A204.1 (cell line): ENCODE measurements around the gene AGAP1.

ENCODE experiments used
- FAIRE-seq: peaks from 2 replicates; lab custom pipeline; 2012; peaks lifted over from hg19 to GRCh38; lab: Jason Lieb, UNC

The AGAP1 gene

DNA sequence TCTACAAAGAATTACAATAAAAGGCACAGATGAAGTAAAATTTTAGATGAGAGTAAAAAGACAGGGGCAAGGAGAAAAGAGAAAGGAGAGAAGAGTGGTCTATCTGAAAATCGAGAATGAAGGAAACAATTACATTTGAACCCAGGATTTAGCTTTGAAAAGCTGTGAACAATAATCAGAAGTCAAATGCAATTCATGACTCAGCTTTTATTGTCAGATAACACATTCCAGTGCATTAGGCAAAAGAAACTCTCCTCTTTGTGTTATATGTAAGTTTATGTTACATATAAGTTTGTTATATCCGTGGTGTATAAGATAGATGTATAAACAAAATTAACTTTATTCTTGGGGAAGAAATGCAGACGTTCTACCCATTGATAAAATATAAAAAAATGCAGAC is 389.8 kb downstream of the AGAP1 start:
- FAIRE-seq: no peak

DNA sequence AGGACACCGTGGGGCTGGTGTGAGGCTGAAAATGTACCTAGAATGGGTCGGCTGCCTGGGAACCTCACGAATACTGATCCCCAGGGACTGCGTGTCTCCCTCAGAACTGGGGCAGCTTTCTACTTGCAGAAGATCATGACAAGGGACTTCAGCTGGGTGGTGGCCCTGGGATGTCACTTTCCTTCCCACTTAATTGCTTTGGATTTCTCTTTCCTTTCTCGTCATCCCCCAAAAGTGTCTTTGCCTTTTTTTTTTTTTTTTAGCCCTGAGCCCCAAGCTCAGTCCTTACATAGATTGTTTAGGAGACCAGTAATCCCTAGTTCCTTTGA is 395.4 kb downstream of the AGAP1 start:
- no peak for FAIRE-seq

DNA sequence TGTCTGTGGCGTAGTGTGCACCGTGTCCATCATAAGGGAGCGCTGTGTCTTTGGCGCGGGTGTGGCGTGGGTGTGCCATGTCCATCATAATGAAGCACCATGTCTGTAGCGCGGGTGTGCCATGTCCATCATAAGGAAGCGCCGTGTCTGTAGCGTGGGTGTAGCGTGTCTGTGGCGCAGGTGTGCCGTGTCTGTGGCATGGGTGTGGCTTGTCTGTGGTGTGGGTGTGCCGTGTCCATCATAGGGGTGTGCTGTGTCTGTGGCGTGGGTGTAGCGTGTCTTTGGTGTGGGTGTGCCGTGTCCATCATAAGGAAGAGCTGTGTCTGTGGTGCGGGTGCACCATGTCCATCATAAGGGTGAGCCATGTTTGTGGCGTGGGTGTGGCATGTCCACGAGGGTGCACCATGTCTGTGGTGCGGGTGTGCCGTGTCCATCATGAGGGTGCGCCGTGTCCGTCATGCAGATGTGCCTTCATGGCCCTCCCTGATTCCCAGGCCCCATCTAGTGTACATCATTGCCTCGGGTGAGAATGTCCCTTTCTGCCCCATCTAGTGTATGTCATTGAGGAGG is 399.4 kb downstream of the AGAP1 start:
- FAIRE-seq: no peak

DNA sequence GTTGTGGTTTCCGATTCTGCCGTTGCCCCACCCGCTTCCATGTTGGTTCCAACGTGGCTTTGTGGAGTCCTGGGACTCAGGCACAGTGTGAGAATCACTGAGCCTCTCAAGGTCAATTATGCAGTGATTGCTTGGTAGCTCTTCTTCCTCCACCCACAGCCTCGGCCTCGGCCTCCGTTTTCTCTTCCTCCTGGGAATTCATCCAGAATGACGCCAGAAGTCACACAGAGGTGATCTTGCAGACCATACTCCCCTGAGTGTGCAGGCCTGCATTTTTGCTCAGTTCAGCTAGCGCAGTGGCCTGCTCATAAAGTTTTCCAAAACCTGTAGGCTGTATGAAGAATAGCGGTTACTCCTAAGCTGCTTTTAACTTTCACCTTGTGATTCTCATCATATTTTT is 401.0 kb downstream of the AGAP1 start:
- FAIRE-seq: no peak

DNA sequence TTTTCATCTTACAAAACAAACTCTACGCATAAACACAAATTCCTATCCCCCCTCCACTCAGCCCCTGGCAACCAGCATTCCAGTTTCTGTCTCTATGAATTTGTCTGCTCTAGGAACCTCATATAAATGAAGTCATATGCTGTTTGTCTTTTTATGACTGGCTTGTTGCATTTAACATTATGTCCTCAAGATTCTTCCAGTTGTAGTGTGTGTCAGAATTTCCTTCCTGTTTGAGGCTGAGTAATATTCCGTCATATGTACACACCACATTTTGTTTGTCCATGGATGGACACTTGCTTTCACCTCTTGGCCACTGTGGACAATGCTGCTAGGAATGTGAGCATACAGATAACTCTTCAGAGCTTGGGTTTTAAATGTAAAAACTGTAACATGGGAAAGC is 402.2 kb downstream of the AGAP1 start:
- FAIRE-seq: no peak

DNA sequence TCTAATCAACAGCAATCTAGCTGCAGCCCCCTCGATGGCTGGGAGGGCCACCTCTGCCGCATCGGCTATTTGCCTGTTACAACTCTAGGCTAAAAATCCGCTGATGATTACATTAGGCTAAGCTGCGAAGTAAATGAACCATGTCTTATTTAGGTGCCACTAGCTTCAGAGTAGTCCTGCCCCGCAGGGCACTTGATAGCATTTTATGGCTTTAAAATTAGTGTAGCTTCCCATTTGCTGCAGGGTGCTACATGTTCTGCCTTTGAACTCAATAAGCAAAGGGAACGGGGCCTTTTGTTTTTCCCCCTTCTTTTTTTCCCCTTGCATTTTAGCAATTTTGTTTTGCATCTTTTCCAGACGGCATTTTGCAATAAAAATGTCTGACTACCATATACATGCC is 404.1 kb downstream of the AGAP1 start:
- FAIRE-seq: no peak

DNA sequence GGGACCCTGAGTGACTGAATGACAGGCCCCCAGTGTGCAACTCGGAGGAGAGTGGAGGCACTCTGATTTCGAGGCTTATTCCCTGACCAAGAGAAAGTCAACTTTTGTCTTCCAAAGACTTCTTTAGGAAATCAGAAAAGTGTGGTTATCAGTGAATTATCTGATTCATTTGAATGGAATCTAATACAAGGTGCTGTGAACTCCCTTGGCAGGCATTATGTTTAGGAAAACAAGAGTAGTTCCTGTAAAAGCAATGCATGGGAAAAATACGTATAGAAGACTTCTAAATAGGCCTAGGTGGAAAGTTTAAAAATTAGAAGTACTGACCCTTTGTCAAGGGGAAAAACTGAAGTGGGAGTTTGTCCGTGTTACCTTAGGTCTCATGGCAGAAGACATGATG is 404.9 kb downstream of the AGAP1 start:
- no peak for FAIRE-seq

DNA sequence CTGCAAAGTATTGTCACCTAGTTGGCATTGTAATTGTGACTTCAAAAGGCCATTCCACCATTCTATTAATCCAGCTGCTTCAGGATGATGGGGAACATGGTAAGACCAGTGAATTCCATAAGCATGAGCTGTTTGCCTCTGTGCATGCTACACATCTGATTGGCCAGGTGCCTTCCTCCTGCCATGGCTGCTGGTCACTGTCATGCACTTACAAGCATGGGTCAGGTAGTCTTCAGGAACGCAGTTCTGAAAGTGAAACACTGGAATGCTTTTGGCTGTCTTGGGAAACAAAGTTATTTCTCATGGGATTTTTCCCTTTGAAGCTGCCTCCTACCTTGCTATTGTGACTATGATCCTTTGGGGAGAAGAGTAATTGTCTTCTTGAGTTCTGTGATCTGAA is 406.8 kb downstream of the AGAP1 start:
- no peak for FAIRE-seq

DNA sequence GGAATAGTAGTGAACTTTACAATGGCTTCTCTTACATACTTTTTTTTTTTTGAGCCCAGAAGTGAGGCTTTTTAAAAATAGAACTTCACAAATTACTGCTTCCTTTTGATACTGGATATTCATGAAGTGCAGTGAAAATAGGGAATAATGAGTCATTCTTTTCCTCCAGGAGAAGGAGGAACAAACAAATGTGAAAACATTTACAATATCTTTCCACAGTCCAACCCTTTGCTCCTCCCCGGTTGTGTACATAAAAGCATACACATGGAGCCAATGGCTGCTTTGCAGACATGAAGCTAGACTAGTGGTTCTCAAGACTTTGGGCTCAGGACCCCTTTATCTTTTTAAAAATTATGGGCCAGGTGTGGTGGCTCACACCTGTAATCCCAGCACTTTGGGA is 407.4 kb downstream of the AGAP1 start:
- no peak for FAIRE-seq

DNA sequence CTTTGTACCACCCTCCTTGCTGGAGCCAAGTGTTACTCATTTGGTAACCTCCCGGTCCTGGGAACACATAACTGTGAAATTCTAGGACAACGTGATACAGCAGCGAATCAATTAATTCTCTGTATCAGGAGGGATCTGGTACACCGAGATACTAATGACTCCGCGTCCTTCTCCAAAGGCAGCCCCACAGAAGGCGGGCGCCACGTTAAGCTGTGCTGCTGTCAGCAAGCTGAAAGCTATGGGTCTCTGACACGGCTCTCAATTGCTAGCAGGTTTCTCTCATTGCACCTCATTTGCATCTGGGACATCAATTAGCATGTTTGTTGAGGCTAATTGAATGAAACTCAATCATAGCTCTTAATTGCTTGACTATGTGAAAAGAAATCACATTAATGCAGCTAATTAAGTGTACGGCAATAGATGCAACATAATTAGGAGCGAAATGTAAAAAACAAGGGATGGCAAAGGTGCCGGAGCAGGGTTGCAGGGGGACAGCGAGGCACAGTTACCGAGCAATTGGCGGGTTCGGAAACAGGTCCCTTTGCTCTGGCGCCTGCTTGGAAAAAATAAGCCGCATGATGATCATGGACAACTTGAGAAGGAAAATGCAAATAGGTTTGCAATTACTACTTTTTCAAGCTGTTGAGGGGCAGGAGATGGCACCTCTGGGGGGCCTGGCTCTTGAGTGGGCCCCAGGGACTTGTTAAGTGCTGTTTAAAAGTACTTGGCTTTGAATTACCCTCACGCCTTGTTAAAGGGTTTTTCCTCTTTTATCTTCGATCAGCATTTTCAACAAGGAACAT is 410.1 kb downstream of the AGAP1 start:
- FAIRE-seq: no peak

DNA sequence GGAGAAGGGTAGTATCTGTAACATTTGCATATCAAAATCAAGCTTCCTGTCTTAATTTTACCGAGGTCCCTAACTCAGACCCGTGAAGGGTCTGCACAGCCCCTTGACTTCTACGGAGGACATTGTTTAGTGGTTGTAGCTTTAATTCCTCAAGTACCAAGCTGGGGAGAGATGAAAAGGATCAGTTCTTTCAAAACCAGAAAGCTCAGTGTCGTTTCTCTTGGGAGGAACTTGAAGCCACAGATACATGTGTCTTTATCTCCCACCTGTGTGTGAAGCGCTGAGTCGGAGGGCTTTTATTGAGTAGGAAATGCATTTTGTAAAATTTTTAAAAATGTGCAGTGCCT is 410.7 kb downstream of the AGAP1 start:
- no peak for FAIRE-seq

DNA sequence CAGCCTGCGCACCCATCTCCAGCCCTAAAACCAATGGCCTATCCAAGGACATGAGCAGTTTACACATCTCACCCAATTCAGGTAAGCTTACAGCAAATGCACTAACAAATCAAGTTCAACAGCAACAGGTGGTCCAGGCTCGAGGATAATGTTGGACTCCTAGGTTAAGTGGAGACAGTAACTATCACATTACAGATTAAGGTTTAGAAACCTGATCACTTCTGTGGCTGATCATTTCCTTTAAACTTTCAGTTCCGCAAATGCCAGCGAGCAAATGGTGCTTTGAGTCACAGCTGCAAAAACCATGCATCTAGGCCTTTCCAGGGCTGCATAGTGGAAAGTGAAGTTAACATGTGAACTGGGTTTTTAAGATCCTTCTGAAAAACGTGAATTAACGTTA is 415.0 kb downstream of the AGAP1 start:
- no peak for FAIRE-seq

DNA sequence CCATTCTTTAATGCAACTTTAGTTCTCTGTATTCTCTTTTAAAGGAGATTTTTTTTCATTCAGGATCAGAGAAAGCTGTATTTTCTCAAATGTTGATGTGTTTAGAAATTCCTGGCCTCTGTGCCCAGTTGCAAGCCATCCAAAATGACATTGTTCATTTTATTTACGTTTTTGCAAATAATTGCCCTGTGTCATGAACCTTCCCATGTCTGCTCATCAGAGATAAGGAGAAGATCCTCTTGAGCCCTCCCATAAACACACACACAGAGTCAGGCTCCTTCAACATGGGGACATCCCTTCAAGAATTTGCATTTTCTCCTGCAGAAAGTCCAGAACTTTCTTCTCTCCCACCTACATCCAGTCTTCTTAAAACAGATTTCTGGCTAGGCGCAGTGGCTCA is 415.5 kb downstream of the AGAP1 start:
- FAIRE-seq: no peak

DNA sequence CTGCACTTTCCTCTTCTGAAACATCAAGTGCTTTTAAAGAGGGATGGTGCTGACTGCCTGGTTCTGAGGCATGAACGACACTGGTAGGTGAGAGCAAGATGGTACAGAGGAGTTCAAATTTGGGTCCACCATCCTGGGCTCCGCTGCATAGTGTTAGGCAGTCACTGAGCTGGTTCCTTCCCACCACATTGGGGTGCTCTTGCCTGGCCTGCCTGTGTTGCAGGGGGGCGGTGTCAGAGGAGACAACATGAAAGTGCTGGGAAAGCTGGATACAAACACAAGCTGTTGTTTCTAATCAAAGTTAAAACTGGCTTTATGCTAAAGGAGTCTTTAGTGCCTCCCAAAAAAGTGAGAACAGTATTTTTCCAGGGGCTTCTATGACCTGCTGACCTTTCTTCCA is 416.2 kb downstream of the AGAP1 start:
- no peak for FAIRE-seq

DNA sequence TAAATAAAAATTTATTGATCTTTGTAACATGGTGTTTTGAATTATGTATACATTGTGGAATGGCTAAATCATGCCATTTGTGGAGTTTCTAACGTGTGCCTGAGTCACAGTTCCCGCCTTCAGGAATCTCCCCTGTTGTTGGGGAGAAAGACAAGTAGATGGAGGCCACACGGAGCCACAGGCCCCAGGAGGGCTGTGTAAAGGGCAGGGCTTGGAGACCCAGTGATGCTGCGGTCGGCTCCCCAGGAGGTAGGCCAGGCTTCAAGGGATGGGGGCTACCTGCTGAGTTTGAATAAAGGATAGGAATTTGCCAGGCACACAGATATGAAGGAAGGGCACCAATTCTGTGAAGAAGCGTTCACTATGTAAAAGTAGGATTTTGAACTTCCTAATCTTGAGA is 417.3 kb downstream of the AGAP1 start:
- no peak for FAIRE-seq

DNA sequence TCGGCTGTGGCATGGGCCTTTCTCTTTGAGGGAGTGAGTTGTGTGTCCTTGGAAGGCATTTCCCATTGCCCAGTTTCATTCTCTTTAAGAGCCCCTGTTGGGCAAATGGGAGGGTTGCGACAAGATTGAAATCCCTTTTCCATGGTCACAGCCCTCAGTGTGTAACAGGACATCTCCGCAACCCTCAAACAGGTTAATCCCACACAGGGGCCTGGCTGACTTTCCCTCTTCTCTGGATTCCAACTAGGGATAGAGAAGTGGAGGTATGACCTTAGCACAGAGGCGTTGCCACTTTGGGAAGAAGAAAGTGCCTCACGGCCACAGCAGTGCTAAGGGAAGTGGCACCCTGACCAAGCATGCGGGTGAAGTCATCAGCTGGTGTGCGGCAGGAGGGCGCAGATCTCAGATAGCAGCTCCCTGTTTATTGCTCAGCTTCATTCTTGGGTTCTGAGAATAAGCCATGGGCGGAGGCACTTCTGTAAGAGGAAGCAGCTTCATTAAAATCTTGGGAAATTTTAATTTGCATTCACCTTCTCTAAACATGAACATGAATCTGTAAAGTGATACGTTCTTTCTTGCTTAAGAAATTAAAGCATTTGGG is 417.9 kb downstream of the AGAP1 start:
- FAIRE-seq: no peak

DNA sequence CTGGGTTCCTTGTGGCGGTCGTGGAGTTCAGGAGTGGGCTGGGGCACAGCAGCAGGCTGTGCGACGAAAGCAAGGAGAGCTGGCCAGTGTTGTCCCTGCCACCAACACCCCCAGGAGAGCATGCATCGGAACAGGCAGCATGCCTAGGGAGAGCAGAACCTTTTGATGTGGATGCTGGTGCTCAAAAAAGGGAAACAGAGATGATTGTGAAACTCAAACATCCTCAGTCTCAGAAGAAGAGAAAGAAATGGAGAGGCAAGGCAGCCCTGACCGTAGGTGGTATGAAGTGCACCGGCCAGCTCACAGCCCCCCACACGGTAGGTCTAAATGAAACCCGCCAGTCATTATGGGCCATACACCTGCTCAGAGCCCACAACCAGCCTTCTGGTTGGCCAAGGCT is 420.9 kb downstream of the AGAP1 start:
- no peak for FAIRE-seq

DNA sequence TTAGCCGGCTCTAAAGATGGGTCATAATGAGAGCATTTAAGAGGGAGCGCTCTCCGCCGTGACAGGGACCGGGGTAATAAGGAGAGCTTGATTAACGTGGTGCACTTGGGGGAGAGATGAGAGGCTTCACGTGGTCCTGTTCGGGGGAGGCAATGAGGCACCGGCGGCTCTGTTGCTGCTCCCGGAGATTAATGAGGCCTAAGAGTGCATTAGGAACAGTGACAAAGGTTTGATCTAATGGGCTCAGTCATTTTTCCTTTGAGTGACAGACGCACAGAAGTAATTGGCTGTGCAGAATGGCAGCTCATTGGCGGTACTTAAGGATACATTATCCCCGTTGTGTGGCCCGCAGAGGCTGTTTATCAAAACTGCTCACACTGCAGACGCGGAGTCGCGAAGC is 423.7 kb downstream of the AGAP1 start:
- no peak for FAIRE-seq

DNA sequence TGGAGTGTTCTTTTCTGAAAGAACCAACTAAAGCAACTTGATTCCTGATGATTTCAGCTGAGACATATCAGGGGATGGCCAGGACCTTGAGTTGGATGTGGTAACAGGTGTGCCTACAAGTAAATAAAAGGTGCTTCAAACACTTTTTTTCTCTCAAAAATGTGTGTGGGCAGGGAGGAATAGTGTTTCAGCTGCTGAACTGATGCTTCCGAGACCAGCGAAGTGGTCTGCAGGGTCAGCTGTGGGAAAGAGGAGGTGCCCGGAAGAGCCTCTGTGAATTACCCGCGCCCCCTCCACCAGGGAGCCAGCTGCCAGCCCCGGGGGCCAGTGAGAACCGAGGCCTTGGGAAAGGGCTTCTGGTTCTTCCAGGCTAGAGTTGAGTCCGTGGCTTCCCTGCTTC is 425.0 kb downstream of the AGAP1 start:
- FAIRE-seq: no peak

DNA sequence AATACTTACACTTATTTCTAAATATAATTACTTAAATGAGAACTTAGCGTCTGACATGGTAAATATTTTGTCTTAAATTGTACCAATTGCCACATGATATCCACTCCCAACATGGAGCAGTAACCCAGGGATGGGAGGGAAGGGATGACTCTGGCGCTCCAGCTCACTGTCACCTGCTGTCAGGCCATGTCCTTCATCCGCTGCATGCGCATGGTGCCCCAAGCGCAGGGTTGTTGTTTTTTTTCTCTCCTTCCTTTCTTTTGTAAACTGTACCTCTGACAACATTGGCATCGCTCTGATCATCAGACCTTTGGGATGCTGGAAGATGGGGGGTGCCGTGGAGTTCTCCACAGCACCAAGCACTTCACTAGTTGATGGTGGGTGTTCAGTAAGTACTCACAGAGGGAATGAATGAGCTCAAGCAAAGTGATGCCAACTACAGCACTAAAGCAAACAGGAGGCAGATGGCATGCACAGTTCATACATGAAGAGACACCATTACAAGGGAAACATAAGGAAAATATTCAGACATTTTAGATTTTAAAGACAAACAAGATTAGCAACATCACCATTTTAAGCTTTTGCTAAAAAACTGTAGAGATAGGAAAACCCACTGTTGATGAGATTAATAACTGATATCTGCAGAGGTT is 426.5 kb downstream of the AGAP1 start:
- FAIRE-seq: no peak

DNA sequence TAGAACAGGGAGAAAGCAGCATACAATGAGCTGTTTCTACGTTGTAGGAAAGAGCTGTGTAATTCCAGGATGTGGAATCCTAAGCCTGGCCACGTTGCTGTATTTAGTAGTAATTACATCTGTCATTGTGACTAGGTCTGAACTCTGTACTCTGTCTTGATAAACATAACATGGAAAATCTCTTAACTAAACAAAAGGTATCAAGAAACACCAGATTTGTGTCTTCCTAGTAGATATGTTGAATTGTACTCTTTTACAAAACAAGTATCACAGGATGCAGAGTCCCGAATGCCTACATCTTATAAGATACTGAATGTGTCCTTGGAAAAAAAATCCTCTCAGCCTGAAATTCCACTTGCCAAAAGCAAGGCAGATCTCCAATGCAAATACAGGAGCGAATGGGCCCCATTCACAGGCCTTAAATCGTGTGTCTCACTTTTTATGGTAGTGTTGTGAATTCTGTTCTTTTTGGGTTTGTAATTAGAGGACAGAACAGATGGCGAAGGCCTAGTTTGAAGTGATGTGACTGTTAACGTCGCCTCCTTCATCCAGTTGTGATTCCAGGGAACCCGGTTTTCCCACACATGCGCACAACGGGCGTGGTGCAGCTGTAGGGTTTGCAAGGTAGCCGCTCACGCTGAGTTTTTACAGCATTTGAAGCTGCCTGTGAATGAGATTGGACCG is 427.8 kb downstream of the AGAP1 start:
- no peak for FAIRE-seq

DNA sequence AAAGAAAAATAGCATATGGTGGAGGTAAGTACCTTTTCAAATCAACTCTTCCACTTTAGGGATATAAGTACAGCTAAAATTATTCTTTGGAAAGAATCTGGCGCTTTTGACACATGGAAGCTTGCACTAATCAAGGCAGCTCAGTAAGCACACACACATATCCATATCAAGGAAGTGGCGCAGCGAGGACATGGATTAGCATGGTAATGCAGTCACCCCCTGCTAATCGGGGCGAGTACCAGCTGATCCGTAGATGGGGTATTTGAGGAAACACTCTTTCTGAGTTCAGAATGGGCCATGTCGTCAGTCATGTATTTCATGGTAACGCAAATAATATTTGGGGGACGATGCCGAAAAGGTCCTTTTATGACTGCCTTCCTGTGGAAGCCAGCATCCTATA is 429.0 kb downstream of the AGAP1 start:
- no peak for FAIRE-seq
